ENCODE measurements around the gene HSP90AB1. TPM values are rescaled to one million over a fixed set of nuclear protein-coding genes. Genes with fewer than 3 reads are reported as not detected.

HSP90AB1 gene
- total and polyA plus RNA-seq, 9 of the 15 experiments (the other 6 are each of a cell fraction or from before 2014, with no cell fraction given): 1,780 to 3,358 (median 2,262) TPM

GRCh38 chr6:44292661-44293365, 45.9 kb downstream of the HSP90AB1 start (continued):
- TF ChIP-seq HDAC8 (tag; IDR thresholded peaks at IDR 0.05): no peak

- WGBS (ENCODE audit: insufficient coverage, low coverage, missing lambda C conversion rate): 5% methylated on average over 7 of the region's 7 CpGs
- POLR2A ChIA-PET: interaction anchor here (0.5 to 8.7 kb wide), 13 partner anchors 9 to 979 kb away, joined by 3 to 116 read pairs (median 3); partner anchors contain the start of gene AARS2
- no peak for TF ChIP-seq ZNF77 (CRISPR knock-in tag; IDR thresholded peaks at IDR 0.05)
- TF ChIP-seq, protein P1, sequence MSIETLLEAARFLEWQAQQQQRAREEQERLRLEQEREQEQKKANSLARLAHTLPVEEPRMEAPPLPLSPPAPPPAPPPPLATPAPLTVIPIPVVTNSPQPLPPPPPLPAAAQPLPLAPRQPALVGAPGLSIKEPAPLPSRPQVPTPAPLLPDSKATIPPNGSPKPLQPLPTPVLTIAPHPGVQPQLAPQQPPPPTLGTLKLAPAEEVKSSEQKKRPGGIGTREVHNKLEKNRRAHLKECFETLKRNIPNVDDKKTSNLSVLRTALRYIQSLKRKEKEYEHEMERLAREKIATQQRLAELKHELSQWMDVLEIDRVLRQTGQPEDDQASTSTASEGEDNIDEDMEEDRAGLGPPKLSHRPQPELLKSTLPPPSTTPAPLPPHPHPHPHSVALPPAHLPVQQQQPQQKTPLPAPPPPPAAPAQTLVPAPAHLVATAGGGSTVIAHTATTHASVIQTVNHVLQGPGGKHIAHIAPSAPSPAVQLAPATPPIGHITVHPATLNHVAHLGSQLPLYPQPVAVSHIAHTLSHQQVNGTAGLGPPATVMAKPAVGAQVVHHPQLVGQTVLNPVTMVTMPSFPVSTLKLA (conservative IDR thresholded peaks at IDR 0.05): no peak
- TF ChIP-seq ZNF785 (CRISPR knock-in tag; IDR thresholded peaks at IDR 0.05): no peak
- TF ChIP-seq TCFL5 (CRISPR knock-in tag; conservative IDR thresholded peaks at IDR 0.05): no peak
- TF ChIP-seq ZNF589 (CRISPR knock-in tag; IDR thresholded peaks at IDR 0.05; ENCODE audit: low read depth): no peak
- TF ChIP-seq, protein P2, sequence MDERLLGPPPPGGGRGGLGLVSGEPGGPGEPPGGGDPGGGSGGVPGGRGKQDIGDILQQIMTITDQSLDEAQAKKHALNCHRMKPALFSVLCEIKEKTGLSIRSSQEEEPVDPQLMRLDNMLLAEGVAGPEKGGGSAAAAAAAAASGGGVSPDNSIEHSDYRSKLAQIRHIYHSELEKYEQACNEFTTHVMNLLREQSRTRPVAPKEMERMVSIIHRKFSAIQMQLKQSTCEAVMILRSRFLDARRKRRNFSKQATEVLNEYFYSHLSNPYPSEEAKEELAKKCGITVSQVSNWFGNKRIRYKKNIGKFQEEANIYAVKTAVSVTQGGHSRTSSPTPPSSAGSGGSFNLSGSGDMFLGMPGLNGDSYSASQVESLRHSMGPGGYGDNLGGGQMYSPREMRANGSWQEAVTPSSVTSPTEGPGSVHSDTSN (CRISPR knock-in tag; IDR thresholded peaks at IDR 0.05; ENCODE audit: low read depth): no peak
- TF ChIP-seq, protein P2 (tag; conservative IDR thresholded peaks at IDR 0.05; ENCODE audit: low read depth): no peak
- no peak for TF ChIP-seq FIP1L1 (IDR thresholded peaks at IDR 0.05; ENCODE audit: low read depth, low read length, poor library complexity, severe bottlenecking)
- TF ChIP-seq LEF1 (IDR thresholded peaks at IDR 0.05): no peak
- TF ChIP-seq TEAD4 (IDR thresholded peaks at IDR 0.05; ENCODE audit: low read length): no peak
- TF ChIP-seq TEAD4 (CRISPR knock-in tag; IDR thresholded peaks at IDR 0.05; ENCODE audit: borderline replicate concordance): no peak
- no peak for TF ChIP-seq CBX1 (IDR thresholded peaks at IDR 0.05; ENCODE audit: low read depth)
These were observed 48.2 kb downstream of the HSP90AB1 start for GRCh38 chr6:44294832-44295791.

More at GRCh38 chr6:44294832-44295791, 48.2 kb downstream of the HSP90AB1 start:
- intact Hi-C loops (cut with micrococcal nuclease): no loop called here
- no peak for FAIRE-seq
- no peak overlapping the region for H3K4me2 ChIP-seq (ENCODE audit: insufficient read depth, low read length)
- peaks cover 16% of the 10 kb centered on the region; the same call in 1 of the 2 replicates for H4K20me1 ChIP-seq (replicated peaks; ENCODE audit: control insufficient read depth, insufficient read depth, low read length)
- no peak overlapping the region for H3K27ac ChIP-seq (ENCODE audit: extremely low read depth, low read depth, low read length)
- no peaks in the 10 kb centered on the region for H3K9me1 ChIP-seq (ENCODE audit: control insufficient read depth, insufficient read depth, low read length)
- no peak overlapping the region for H3K4me3 ChIP-seq
- H2AFZ ChIP-seq (ENCODE audit: low read depth, low read length): no peak overlapping the region
- peaks cover under 1% of the 10 kb centered on the region; the same call in 1 of the 3 replicates for H3K36me3 ChIP-seq (ENCODE audit: control insufficient read depth, insufficient read depth, low read length)
- in situ Hi-C loops (cut with MboI): no loop called here
- ATAC-seq: no peak
- H3K27me3 ChIP-seq (ENCODE audit: control insufficient read depth in 2 of 2, insufficient read depth in 2 of 2, low read length in 2 of 2): peaks cover 49 to 63% of the 10 kb centered on the region in 2 experiments
- DNase-seq (ENCODE audit: extremely low read depth in 1 of 4, low spot score in 3 of 4): no peak
- H3K4me1 ChIP-seq (replicated peaks in 1 of 2; ENCODE audit: control insufficient read depth in 2 of 2, insufficient read depth in 2 of 2, low read length in 2 of 2): peaks cover 0 to 13% of the 10 kb centered on the region in 2 experiments; a peak in 4 of 5 replicates
- H3K79me2 ChIP-seq (ENCODE audit: control insufficient read depth, insufficient read depth, low read length): no peaks in the 10 kb centered on the region
- no peak overlapping the region for H3K9ac ChIP-seq (ENCODE audit: insufficient read depth in 1 of 2, low read depth in 2 of 2, low read length in 2 of 2)
- H3K9me3 ChIP-seq (replicated peaks; ENCODE audit: control insufficient read depth, insufficient read depth, low read depth, low read length): no peaks in the 10 kb centered on the region
- BruUV-seq (replicated peaks): no TSS peak
- CTCF ChIA-PET (ENCODE audit: low intra/inter-chr PET ratio): no interaction called here

Data from K562 (cell line).